Panc1 (cell line): ENCODE data around the gene SYCE1L. TPM values are rescaled to one million over a fixed set of nuclear protein-coding genes. Genes with fewer than 3 reads are reported as not detected.

Experiments
- ATAC-seq: fragments of 200-7000 bp; cut with Tn5 transposase; 2 replicates; pipeline ENCODE4 v1.9.1; 2020; ENCODE audit warnings: mild to moderate bottlenecking, moderate library complexity
- Bru-seq: library from RNA; stranded (reverse); fragments of 400-500 nt; gene quantifications from one replicate; lab custom pipeline; 2021; lab: Mats Ljungman, UMichigan
- BruChase-seq, 2 experiments: library from RNA; stranded (reverse); fragments of 400-500 nt; gene quantifications; one replicate each; lab custom pipeline; 2021; lab: Mats Ljungman, UMichigan
- BruUV-seq: library from RNA; stranded (reverse); fragments of 400-500 nt; replicated peaks from 2 replicates; lab custom pipeline; 2021; lab: Mats Ljungman, UMichigan
- CTCF ChIA-PET: fragments of 300-600 bp; sonication (Branson Sonifier 250); formaldehyde crosslinking; loops from one replicate; lab custom pipeline; 2022; ENCODE audit warnings: antibody characterized with exemption; lab: Charles Lee
- POLR2A ChIA-PET: fragments of 300-600 bp; sonication (Branson Sonifier 250); formaldehyde crosslinking; loops from one replicate; lab custom pipeline; 2022; ENCODE audit warnings: antibody characterized with exemption; lab: Charles Lee
- DNase-seq: peaks from one replicate; pipeline ENCODE4 v3.0.0-alpha.2; 2010; ENCODE audit warnings: low read depth, low spot score
- H3K27ac ChIP-seq: 2 replicates; pipeline ENCODE4 v1.5.1; 2011; ENCODE audit warnings: mild to moderate bottlenecking, low read length, inconsistent platforms
- H3K27me3 ChIP-seq: fragments of 200-500 bp; sonication (Bioruptor generic); 2 replicates; pipeline ENCODE4 v1.6.0; 2014; ENCODE audit warnings: low read length, inconsistent platforms; ENCODE audit not compliant: control insufficient read depth, insufficient read depth
- H3K36me3 ChIP-seq: fragments of 200-500 bp; sonication (Bioruptor generic); 2 replicates; pipeline ENCODE4 v1.5.1; 2014; ENCODE audit warnings: inconsistent platforms, mild to moderate bottlenecking, low read length, moderate library complexity; ENCODE audit not compliant: control insufficient read depth, insufficient read depth
- H3K4me1 ChIP-seq: 2 replicates; pipeline ENCODE4 v1.5.1; 2011; ENCODE audit warnings: inconsistent platforms, mild to moderate bottlenecking, low read length, moderate library complexity; ENCODE audit not compliant: control insufficient read depth, insufficient read depth
- H3K4me3 ChIP-seq, 2 experiments: 2 replicates each; pipeline ENCODE4 v1.5.1; 2011 to 2012; ENCODE audit warnings: low read depth in 2 of 2, low read length in 2 of 2, mild to moderate bottlenecking in 2 of 2, inconsistent platforms in 1 of 2, moderate library complexity in 1 of 2
- H3K9me3 ChIP-seq: fragments of 200-500 bp; sonication (Bioruptor generic); 2 replicates; pipeline ENCODE4 v1.5.1; 2014; ENCODE audit warnings: low read depth, mild to moderate bottlenecking, inconsistent platforms, low read length, moderate library complexity; ENCODE audit not compliant: control insufficient read depth, insufficient read depth
- CTCF ChIP-seq: fragments of 450-650 bp; IDR thresholded peaks from 2 replicates; pipeline ENCODE4 v1.5.1; 2017; ENCODE audit warnings: mild to moderate bottlenecking
- POLR2AphosphoS5 ChIP-seq: IDR thresholded peaks from 2 replicates; pipeline ENCODE4 v1.6.1; 2012; ENCODE audit warnings: mild to moderate bottlenecking, low read depth, low read length, moderate library complexity
- REST ChIP-seq, 2 experiments: IDR thresholded peaks; 2 replicates each; pipeline ENCODE4 v1.6.1; 2011 to 2012; ENCODE audit warnings: low read depth in 2 of 2, control low read depth in 1 of 2, low read length in 1 of 2, mild to moderate bottlenecking in 1 of 2, moderate library complexity in 1 of 2; ENCODE audit not compliant: insufficient read depth in 1 of 2
- SIN3A ChIP-seq: IDR thresholded peaks from 2 replicates; pipeline ENCODE4 v1.6.1; 2012; ENCODE audit warnings: low read depth, mild to moderate bottlenecking, low read length, moderate library complexity, borderline replicate concordance; ENCODE audit not compliant: insufficient read depth
- TCF7L2 ChIP-seq: IDR thresholded peaks from 2 replicates; pipeline ENCODE4 v1.6.1; 2011; ENCODE audit warnings: mild to moderate bottlenecking, low read depth, low read length, inconsistent platforms
- in situ Hi-C: cut with HindIII; loops from 2 replicates; pipeline ENCODE4 v1.10.0; 2016; ENCODE audit warnings: low sequenced_read_pairs, low pct_unique_long_range_greater_than_20kb
- intact Hi-C: fragments of 100-400 bp; cut with micrococcal nuclease; formaldehyde crosslinking; loops from one replicate; pipeline ENCODE4 v1.10.0; 2022; ENCODE audit not compliant: unreplicated experiment
- long read RNA-seq: library from polyadenylated mRNA; unstranded; transcript quantifications from one replicate; pipeline ENCODE4 v2.0.0, GENCODE V29; 2021; ENCODE audit not compliant: unreplicated experiment
- polyA plus RNA-seq: library from polyadenylated mRNA; unstranded; fragments of >200 nt; gene quantifications from one replicate; pipeline ENCODE4 v1.2.1, GENCODE V29; 2012; ENCODE audit warnings: missing spikeins; ENCODE audit not compliant: insufficient read length
- total RNA-seq: library from RNA; stranded (reverse); gene quantifications from one replicate; pipeline ENCODE4 v1.2.1, GENCODE V29; 2021; ENCODE audit not compliant: unreplicated experiment

Gene SYCE1L
- 4.5 TPM for total RNA-seq
- 8.6 TPM for polyA plus RNA-seq
- percentile 49 among the genes with signal in this experiment for Bru-seq, nascent RNA
- percentile 38 among the genes with signal in this experiment for BruChase-seq, experiment 1, labeled RNA remaining after a 2-hour chase
- percentile 36 among the genes with signal in this experiment for BruChase-seq, experiment 2, labeled RNA remaining after a 6-hour chase
- long read RNA-seq, partial matches to known transcripts = 4 of 16 reads
- long read RNA-seq, other reads (novel, unspliced or antisense) = 11 of 16 reads

GRCh38 chr16:77199211-77199610 is at the start of gene SYCE1L:
Gene SYCE1L, plus strand, starts transcription at chr16:77199408. Its CDS starts 44 bp downstream, at chr16:77199452.
- Histone ChIP-seq H3K27ac (no peak within 1 kb of the TSS), H3K4me1 (no peaks in the 10 kb centered on the region), H3K36me3 (no peaks in the 10 kb centered on the region; the same call in 1 of the 2 replicates), H3K4me3 (no peak within 1 kb of the TSS), H3K9me3 (no peaks in the 10 kb centered on the region), H3K27me3 (no peaks in the 10 kb centered on the region)
- ChIA-PET POLR2A (no interaction called here), CTCF (no interaction called here)
- no TSS peak for BruUV-seq
- DNase-seq (no peak), ATAC-seq (no peak)
- no peak for TF ChIP-seq POLR2AphosphoS5
- no peak for TF ChIP-seq SIN3A
- TF ChIP-seq TCF7L2 = no peak
- TF ChIP-seq CTCF = no peak
- no peak for TF ChIP-seq REST (IDR thresholded peaks at IDR 0.05; ENCODE audit: insufficient read depth in 1 of 2, low read depth in 2 of 2, low read length in 1 of 2)
- in situ Hi-C loops (no loop called here), intact Hi-C loops (no loop called here)

- DNase-seq = no peak
- no TSS peak for BruUV-seq
- ATAC-seq = no peak
- Histone ChIP-seq H3K27me3 (peaks cover 6% of the 10 kb centered on the region), H3K27ac (no peak overlapping the region), H3K36me3 (no peaks in the 10 kb centered on the region), H3K9me3 (no peaks in the 10 kb centered on the region), H3K4me3 (no peak overlapping the region), H3K4me1 (no peaks in the 10 kb centered on the region)
- TF ChIP-seq REST (IDR thresholded peaks at IDR 0.05; ENCODE audit: insufficient read depth in 1 of 2, low read depth in 2 of 2, low read length in 1 of 2) (no peak), TCF7L2 (no peak), SIN3A (no peak), CTCF (no peak), POLR2AphosphoS5 (no peak)
- POLR2A ChIA-PET = no interaction called here
- intact Hi-C loops = no loop called here
- CTCF ChIA-PET = no interaction called here
- in situ Hi-C loops = no loop called here
These were observed 41.7 kb upstream of the SYCE1L start for GRCh38 chr16:77157346-77158058.
